Lower leg skin (tissue), 4 donors: Measurements from ENCODE around the gene SLC25A17. TPM values are rescaled to one million over a fixed set of nuclear protein-coding genes. Genes with fewer than 3 reads are reported as not detected.

Experiments used
- DNase-seq, 2 donors: peaks; one replicate each; pipeline ENCODE4 v3.0.0-alpha.2; 2019; ENCODE audit warnings: low spot score in 2 of 2
- H3K4me3 ChIP-seq: fragments of 200-600 bp; sonication (generic); 2 replicates; pipeline ENCODE4 v1.5.1; 2017; ENCODE audit warnings: mild to moderate bottlenecking, low read depth; ENCODE audit not compliant: poor library complexity, severe bottlenecking
- POLR2A ChIP-seq, 2 donors: fragments of 450-650 bp; IDR thresholded peaks; one replicate each; pipeline ENCODE4 v1.6.1; 2016 to 2017; ENCODE audit warnings: antibody characterized with exemption in 2 of 2, mild to moderate bottlenecking in 1 of 2, moderate library complexity in 1 of 2
- WGBS, 2 donors: methylation state at CpG; one replicate each; pipeline ENCODE4 v1.1.5; 2018; 5-methylcytosine and 5-hydroxymethylcytosine counted together
- intact Hi-C: fragments of 100-400 bp; cut with DNase I; formaldehyde crosslinking; loops from one replicate; pipeline ENCODE4 v1.15.0; 2023; ENCODE audit warnings: low total_unique reads
- total RNA-seq, 4 donors: library from RNA; depleted of rRNA; stranded (reverse); fragments of >200 nt; gene quantifications; one replicate each; pipeline ENCODE4 v1.1.0, GENCODE V29; 2016
- TF ChIP-seq, protein P1 (sequence below), 3 donors: fragments of 450-650 bp; IDR thresholded peaks; one replicate each; pipeline ENCODE4 v1.5.1; 2016; ENCODE audit warnings: antibody characterized with exemption in 3 of 3, mild to moderate bottlenecking in 3 of 3, moderate library complexity in 2 of 3

The SLC25A17 gene
- total RNA-seq, 4 donors from 2014 or later: 15.4 to 23.0 (median 19.5) TPM

- WGBS, 2 donors: 89% methylated on average over 3 of the region's 3 CpGs
- intact Hi-C loops: no loop called here
- no peak for DNase-seq
- H3K4me3 ChIP-seq: no peak overlapping the region
- no peak for TF ChIP-seq POLR2A (IDR thresholded peaks at IDR 0.05)
- TF ChIP-seq, protein P1, sequence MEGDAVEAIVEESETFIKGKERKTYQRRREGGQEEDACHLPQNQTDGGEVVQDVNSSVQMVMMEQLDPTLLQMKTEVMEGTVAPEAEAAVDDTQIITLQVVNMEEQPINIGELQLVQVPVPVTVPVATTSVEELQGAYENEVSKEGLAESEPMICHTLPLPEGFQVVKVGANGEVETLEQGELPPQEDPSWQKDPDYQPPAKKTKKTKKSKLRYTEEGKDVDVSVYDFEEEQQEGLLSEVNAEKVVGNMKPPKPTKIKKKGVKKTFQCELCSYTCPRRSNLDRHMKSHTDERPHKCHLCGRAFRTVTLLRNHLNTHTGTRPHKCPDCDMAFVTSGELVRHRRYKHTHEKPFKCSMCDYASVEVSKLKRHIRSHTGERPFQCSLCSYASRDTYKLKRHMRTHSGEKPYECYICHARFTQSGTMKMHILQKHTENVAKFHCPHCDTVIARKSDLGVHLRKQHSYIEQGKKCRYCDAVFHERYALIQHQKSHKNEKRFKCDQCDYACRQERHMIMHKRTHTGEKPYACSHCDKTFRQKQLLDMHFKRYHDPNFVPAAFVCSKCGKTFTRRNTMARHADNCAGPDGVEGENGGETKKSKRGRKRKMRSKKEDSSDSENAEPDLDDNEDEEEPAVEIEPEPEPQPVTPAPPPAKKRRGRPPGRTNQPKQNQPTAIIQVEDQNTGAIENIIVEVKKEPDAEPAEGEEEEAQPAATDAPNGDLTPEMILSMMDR (IDR thresholded peaks at IDR 0.05): no peak
These were observed 12.4 kb downstream of the SLC25A17 start for GRCh38 chr22:40806711-40807110.

- intact Hi-C loops: no loop called here
These were observed 13.4 kb downstream of the SLC25A17 start for GRCh38 chr22:40805699-40806203.

GRCh38 chr22:40805239-40805638, 13.9 kb downstream of the SLC25A17 start:
- TF ChIP-seq, protein P1 (IDR thresholded peaks at IDR 0.05): no peak
- TF ChIP-seq POLR2A (IDR thresholded peaks at IDR 0.05): no peak
- DNase-seq: no peak
- no peak overlapping the region for H3K4me3 ChIP-seq
- WGBS, 2 donors: 96 to 97% methylated on average over 4 of the region's 4 CpGs
- intact Hi-C loops: no loop called here

More at GRCh38 chr22:40805699-40806203, 13.4 kb downstream of the SLC25A17 start:
- 97% methylated on average over 3 of the region's 3 CpGs for WGBS, 2 donors
- DNase-seq: no peak
- TF ChIP-seq POLR2A (IDR thresholded peaks at IDR 0.05): no peak
- TF ChIP-seq, protein P1 (IDR thresholded peaks at IDR 0.05): no peak
- H3K4me3 ChIP-seq: no peak overlapping the region

GRCh38 chr22:40803321-40803720, 15.8 kb downstream of the SLC25A17 start:
- WGBS, 2 donors: 56 to 83% methylated on average over 1 of the region's 1 CpG
- intact Hi-C loops: no loop called here
- TF ChIP-seq, protein P1 (IDR thresholded peaks at IDR 0.05): no peak
- no peak for TF ChIP-seq POLR2A (IDR thresholded peaks at IDR 0.05)
- no peak overlapping the region for H3K4me3 ChIP-seq
- no peak for DNase-seq

DNA sequence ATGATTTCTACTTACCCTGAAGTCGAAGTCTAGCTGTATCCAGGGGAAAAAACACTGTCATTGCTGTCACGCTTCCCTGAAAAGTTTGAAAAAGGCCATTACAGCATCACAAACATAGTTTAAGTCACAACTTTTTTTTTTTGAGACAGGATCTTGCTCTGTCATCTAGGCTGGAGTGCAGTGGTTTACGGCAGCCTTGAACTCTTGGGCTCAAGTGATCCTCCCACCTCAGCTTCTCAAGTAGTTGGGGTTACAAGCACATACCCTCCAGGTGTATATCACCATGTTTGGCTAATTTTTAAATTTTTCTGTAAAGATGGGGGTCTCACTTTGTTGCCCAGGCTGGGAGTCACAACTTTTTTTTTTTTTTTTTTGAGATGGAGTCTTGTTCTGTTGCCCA, 20.1 kb downstream of the SLC25A17 start:
- intact Hi-C loops: no loop called here
- TF ChIP-seq POLR2A (IDR thresholded peaks at IDR 0.05): no peak
- TF ChIP-seq, protein P1 (IDR thresholded peaks at IDR 0.05): no peak
- no peak overlapping the region for H3K4me3 ChIP-seq
- no peak for DNase-seq
- 93% methylated on average over 3 of the region's 3 CpGs for WGBS, 2 donors

GRCh38 chr22:40797427-40797826, 21.7 kb downstream of the SLC25A17 start:
- intact Hi-C loops: no loop called here
- DNase-seq: no peak
- H3K4me3 ChIP-seq: no peak overlapping the region
- WGBS, 2 donors: 88 to 100% methylated on average over 1 of the region's 1 CpG
- no peak for TF ChIP-seq POLR2A (IDR thresholded peaks at IDR 0.05)
- TF ChIP-seq, protein P1 (IDR thresholded peaks at IDR 0.05): no peak
